Measurements from ENCODE around the gene ATP8B1.
"Not testable (repeated sequence)": the region's sequence is repeated elsewhere in the genome, so short reads cannot be mapped to it uniquely, and the experiment has no call there.

ATP8B1 gene

DNA sequence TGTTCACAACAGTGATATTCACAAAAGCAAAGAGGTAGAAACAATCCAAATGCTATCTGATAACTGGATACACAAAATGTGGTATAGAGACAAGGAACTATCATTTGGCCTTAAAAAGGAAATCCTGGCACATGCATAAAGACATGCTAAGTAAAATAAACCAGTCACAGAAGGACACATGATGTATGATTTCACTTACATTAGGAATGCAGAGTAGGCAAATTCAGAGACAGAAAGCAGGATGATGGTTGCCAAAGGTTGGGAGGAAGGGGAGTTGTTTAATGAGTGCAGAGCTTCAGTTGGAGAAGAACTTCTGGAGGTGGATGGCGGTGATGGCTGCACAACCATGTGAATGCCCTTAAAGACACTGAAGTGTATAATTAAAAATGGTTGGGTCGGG lies 38.1 kb downstream of the ATP8B1 start:
- no peak for DNase-seq (ENCODE audit: low read depth)

DNA sequence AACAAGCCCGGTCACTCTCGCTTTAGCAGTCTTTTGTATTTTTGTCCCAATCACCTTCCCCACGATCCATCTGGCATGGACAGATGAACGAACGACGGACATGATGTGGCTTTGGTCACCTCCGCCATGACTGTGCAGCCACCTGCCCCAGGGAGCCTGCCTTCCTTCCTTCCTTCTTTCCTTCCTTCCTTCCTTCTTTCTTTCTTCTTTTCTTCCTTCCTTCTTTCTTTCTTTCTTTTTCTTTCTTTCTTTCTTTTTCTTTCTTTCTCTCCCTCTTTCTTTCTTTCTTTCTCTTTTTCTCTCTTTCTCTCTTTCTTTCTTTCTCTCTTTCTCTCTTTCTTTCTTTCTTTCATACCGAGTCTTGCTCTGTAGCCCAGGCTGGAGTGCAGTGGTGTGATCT lies 39.0 kb downstream of the ATP8B1 start:
- no peak for DNase-seq (ENCODE audit: low read depth)

DNA sequence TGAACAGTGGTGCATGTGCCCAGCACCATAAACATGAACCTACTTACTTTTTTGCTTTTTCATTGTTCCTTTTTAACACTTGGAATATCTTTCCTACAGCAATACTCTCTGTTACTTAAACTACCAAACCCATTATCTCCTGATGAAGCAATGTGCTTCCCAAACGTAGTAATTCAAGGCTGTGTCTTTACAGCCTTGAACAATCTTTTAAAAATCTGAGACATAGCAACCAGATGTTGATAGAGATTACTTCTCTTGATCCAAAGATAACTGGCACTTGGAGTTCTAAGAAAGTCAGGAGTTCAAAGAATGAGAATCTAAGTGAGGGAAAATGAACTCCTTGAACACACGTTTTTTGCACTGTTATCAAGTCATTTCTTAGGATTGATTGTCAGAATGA lies 40.4 kb downstream of the ATP8B1 start:
- no peak for DNase-seq (ENCODE audit: low read depth)

DNA sequence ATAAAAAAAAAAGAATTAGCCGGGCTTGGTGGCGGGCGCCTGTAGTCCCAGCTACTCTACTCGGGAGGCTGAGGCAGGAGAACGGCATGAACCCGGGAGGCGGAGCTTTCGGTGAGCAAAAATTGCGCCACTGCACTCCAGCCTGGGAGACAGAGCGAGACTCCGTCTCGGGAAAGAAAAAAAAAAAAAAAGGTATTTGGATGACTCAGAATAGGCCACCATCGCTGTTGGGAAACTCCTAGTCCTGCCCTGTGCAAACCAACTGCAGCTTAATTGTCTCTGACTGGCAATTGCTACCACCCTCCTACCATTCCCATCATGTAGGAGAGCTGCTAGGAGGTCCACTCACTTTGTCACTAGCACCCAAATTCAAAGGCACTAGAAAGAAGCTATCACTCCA lies 43.5 kb downstream of the ATP8B1 start:
- DNase-seq (ENCODE audit: low read depth), result no peak

GRCh38 chr18:57755473-57756067 lies 47.5 kb downstream of the ATP8B1 start:
- no peak for DNase-seq (ENCODE audit: low read depth)

GRCh38 chr18:57754577-57755338 lies 48.4 kb downstream of the ATP8B1 start:
- no peak for DNase-seq (ENCODE audit: low read depth)

DNA sequence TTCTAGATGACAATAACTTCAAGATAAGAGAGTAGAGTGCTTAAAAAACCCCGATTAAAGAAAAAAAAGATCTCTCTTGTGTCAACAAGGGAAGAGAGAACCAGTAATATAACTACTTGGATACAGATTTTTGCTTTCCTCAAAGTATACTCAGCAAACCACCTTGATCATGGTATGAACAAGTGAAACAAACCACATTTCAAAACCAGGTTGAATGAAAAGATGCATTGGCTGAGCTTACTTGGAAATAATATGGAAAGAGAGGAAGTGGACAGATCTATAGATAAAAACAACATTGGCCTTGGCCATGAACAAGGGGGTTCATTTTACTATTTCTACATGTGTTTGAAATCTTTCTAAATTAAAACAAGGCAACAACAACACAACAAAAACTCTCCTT lies 50.1 kb downstream of the ATP8B1 start:
- DNase-seq (ENCODE audit: low read depth), result no peak

GRCh38 chr18:57749604-57749970 lies 53.5 kb downstream of the ATP8B1 start:
- DNase-seq (ENCODE audit: low read depth), result no peak

DNA sequence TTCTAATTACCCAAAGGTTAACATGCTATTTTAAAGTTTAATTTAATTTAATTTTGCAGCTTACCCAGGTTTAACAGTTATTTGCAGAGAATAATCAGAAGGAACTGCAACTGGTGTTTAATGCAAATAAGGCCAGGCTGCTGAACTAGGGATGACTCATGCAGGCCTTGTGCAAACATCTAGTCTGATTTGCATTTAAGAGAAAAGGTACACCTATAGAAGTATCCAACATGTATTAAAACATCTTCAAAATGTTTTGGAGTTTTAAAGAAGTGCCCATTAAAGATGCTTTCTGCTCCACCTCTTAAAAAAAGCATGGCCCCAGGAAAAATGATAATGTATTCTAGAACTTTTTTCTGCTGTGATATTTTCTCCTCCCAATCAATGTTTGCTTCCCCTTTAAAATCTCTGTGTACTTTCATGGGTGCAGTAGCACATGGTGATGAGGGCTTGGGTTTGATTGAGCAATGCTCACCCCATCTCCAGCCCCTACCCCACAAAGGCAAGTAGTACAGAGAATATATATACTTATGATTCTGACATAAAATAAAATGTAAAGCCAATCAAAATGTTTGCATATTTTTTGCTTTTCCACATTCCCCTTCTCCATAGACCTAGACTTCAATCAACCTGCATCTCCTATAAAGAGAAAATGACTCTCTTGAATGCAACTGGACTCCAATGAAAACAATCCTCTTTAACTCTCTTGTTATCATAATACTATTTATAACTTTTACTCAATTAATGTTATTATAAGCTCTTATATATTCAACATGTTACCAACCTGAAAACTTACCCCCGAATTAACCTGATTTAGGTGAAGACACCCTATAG lies 54.1 kb downstream of the ATP8B1 start:
- DNase-seq (ENCODE audit: low read depth), result no peak

GRCh38 chr18:57747809-57748680 lies 55.1 kb downstream of the ATP8B1 start:
- no peak for DNase-seq (ENCODE audit: low read depth)

DNA sequence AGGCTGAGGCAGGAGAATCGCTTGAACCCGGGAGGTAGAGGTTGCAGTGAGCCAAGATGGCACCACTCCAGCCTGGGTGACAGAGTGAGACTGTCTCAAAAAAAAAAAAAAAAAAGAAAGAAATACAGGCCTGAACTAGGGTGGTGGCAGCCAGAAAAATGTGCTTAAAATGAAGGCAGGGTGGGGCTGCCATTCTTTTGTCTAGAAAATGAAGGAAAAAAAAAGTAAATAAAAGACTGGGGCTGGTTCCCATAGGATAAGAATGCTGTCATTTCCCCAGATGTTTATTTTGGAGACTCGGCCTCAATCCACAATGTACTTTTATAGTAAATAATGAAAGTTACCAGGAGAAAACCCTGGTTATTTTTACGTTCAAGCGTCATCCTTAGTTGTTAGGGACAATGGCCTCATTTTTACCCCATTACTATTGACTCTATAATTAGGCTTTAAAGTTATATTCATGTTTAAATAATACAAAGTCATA lies 58.9 kb downstream of the ATP8B1 start:
- DNase-seq (ENCODE audit: low read depth), result no peak

GRCh38 chr18:57743008-57743407 lies 60.1 kb downstream of the ATP8B1 start:
- DNase-seq (ENCODE audit: low read depth), result no peak

- DNase-seq (ENCODE audit: low read depth), result no peak
Measured at GRCh38 chr18:57741273-57741672, 61.8 kb downstream of the ATP8B1 start.

DNA sequence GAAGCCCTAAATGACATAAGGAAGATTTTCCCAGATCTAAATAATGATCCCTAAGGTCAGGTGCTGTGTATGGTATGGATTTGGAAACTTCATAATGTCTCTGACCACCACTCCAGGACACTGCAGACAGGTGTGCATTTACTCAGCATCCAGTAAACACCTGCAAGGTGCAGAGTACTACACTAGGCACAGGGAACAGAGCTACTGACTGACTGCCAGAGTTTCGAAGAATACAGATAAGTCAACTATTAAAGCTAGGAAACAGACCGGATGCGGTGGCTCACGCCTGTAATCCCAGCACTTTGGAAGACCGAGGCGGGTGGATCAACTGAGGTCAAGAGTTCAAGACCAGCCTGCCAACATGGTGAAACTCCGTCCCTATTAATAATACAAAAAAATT lies 65.0 kb downstream of the ATP8B1 start:
- DNase-seq (ENCODE audit: low read depth), result no peak

DNA sequence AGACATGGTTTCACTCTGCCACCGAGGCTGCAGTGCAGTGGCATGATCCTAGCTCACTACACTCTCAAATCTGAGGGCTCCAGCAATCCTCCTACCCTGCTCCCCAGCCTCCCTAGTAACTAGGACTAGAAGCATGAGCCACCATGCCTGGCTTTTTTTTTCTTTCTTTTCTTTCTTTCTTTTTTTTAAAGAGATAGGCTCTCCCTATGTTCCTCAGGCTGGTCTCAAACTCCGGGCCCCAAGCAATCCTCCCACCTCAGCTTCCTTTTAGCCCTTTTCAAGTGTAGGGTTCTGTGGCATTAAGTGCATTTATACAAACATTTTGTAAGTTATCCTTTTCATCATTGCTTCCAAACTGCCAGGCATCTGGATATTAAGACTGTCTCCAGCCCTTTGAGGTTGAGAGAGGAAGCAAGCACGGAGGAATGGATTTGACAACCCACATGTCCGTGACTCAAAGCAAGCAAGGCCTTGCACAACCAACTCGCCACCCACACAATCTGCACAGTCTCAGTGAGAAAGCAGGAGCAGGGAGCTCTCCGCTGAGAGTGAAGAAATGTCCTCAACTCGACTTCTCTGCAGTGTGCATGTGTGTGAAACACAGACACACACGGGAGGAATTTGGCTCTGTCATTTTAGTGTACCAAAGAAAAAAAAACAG lies 65.6 kb downstream of the ATP8B1 start:
- DNase-seq (ENCODE audit: low read depth), result no peak

- not testable (repeated sequence) for DNase-seq (ENCODE audit: low read depth)
Measured at GRCh38 chr18:57735042-57735441, 68.1 kb downstream of the ATP8B1 start.

DNA sequence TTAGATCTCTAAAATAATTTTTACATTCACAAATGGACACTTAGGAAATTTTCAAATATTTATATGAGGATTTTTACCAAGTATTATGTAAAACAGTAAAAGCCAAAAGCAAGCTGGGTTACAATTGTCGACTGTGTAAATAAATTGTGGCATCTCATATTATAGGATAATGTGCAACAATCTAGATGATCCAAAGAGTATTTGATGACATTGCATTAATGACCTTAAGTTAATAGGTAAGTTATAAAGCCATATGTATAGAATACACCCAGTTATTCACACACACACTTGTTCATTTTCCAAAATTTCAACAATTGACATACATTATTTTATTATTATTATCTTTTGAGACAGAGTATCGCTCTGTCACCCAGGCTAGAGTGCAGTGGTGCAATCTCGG lies 69.3 kb downstream of the ATP8B1 start:
- no peak for DNase-seq (ENCODE audit: low read depth)

DNA sequence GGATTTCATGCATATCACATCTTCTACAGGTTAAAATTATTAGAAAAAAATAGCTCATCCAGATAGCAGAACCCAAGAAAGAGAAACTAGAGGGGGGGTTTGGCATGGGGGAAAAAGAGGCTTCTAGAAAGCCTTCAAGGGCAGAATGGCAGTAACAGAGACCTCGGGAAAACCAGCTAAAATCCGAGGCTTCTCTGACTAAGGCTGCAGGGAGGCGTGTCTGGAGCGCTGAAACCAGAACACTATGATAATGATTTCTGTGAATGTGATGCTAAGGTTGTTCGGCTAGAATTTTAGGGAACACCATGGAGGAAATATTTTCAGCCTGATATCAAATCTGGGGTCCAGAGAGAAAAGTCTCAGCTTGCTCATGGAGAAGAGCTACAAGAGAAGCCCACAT lies 73.0 kb downstream of the ATP8B1 start:
- DNase-seq (ENCODE audit: low read depth), result no peak

DNA sequence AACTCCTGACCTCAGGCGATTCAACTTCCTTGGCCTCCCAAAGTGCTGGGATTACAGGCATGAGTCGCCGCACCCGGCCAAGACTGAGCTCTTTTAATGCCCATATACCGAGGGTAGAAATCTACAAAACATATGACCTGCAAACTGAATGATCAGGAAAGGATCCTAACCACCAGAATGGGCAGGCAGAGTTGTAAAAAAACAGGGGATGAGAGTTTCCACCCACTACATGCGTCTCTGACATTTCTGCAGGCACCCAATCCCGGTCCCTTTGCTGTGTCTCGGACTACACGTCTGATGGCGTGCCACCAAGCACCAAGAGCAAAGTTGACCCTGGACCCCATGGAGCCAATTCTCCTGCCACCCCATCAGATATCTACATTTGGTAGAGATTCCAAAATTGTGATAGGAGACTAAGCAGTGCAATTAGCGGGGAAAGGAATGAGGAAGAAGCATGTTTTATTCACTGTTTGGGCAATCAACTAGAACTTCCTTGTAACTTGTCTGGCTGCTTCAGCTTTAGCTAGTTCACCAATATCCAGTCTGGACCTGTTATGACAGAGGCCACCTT lies 74.1 kb downstream of the ATP8B1 start:
- no peak for DNase-seq (ENCODE audit: low read depth)

DNA sequence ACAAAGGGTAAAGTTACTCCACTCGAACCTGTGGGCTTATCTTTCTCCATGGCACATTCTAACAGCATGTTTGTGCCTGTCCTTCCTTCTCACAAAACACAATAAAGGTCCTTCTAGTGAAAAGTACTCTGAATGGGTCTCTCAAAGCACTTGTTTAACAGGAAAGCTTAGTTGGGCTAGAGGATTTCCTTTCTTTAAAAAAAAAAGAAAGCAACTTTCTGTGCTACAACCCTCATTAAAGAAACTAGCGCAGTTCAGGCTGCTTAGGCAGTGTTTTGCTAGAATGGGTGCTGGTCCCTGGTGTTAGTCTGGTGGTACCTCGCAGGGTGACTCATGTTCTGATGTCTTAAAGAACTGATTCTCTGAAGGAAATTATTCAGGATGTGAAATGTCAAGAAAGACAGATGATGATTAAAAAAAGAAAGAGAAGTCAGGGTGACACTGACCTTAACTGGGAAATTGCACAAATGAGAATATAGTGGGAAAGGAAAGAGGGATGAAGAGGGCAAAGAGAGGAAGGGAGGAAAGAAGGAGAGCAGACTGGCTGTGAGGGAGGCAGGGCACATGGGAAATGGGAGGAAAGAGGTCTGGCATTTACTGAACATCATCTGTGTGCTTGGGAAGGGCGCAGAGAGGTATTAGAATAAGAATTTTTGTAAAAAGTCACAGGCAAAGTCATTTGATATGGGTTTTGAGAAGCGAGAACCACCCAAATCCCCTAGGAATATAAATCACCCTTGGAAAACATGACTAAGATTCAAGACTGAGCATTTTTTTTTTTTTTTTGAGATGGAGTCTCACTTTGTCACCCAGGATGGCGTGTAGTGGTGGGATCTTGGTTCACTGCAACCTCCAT lies 74.9 kb downstream of the ATP8B1 start:
- no peak for DNase-seq (ENCODE audit: low read depth)

Measured in stimulated activated CD8-positive, alpha-beta memory T cell treated with anti-CD3 and anti-CD28 coated beads, Interleukin-7, amount 100 ng/mL, for 24 hours (primary cell).